T-helper 2 cell treated with Interferon-gamma antibody and Interleukin-4, amounts not matched to agents 100 ng/mL and 5 ng/mL, for 36 hours (primary cell): Measurements from ENCODE around the gene NIPA2. TPM values are rescaled to one million over a fixed set of nuclear protein-coding genes. Genes with fewer than 3 reads are reported as not detected.

Experiments
- intact Hi-C: fragments of 100-400 bp; cut with micrococcal nuclease; formaldehyde crosslinking; loops from one replicate; pipeline ENCODE4 v1.15.1; 2023
- total RNA-seq: library from RNA; stranded (reverse); gene quantifications from 2 replicates; pipeline ENCODE4 v1.2.3, GENCODE V29; 2022

The NIPA2 gene
- total RNA-seq, 1 donor from 2014 or later = 48.0 TPM

DNA sequence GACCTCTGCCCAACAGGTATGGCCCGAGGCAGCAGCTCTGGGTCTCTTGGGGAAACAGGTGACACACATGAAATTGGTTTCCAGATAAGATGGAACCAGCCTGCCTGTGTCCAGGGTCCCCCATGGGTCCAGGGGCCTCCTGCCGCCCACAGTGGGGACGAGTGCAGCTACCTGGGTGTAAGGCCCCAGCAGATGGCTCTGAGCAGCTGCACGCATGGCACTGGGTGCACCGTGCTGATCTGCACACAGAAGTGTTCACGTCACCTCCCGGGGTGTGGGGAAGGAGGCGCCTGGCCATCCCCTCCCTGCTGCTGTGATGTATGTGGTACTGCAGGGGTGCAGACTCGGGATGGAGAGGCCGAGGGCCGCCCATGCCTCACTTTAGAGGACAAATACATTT is 63.6 kb downstream of the NIPA2 start:
- intact Hi-C loops = no loop called here

DNA sequence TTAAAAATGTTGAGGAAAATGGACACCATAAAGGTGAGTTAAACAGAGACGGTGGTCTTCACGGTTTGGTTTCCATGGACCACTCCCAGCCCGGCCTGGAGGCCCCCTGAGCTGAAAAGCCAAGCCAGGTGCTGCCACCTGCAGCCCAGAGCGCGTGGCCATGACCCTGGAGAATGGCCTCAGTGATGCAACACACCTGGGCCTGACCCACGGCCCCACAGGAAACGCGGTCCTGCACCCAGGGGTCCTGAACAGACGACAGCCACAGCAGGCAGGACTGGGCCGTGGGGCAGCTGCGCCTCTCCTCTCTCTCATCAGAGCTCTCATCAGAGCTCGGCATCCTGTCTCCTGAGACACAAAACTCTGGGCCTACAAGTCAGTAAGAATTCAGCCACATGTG is 64.1 kb downstream of the NIPA2 start:
- intact Hi-C loops = no loop called here

DNA sequence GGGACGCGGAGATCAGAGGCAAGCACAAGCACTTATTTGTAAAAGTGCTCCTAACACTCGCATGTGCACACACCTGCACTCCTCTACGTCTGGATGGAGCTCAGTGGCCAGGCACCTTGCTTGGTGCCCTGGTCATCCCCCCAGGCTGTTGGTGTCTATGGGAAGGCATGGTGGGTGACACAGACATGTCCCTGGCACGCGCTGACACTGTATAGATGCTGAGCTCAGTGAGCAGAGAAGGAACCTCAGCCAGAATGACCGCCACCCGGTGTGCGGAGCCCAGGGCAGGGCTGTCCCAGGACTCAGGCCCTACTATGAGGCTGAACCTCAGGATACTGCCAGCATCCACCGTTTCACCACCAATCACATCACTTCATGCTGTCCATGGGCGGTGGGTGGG is 64.5 kb downstream of the NIPA2 start:
- intact Hi-C loops = no loop called here

DNA sequence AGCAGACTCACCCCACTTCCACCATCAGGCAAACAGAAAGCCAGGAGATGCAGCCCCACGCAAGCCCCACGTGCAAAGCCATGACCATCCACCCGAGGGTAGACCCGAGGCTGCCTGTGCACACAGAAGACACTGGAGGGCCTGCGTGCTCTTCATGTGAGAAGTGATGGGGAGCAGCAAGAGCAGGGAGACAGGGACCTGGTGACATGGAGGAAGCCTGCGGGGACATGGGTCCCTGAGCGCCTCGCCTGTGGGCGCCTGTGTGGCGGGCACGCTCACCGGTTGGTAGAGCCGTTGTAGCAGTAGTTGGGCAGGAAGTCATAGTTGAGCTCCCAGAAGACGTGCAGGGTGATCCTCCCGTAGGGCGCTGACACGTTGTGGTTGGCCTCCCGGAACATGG is 65.0 kb downstream of the NIPA2 start:
- intact Hi-C loops = no loop called here

DNA sequence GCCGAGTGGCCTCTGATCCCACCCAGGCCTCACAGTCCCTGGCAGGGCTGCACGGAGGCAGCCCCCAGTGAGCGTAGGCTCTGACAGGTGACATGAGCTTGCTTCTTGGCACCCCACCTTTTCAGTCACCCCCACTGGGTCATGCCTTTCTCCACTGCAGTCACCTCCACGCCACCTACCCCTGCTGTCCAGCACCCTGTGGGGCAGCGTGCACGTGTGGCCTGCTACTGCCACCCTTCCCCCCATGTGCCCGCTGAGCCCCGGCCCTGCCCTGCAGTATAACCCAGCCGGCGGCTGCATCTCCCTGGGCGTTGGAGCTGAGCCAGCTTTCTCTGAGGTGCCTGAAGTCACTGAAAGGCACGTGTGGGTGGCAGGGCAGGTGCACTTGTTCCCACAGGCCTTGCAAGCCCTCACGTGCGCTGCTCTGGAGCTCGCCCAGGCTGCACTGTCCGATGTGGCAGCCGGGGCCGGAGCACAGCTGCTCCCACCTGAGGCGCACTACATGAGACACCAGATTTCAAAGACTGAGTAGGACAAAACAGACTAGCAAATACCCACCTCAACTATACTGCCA is 65.6 kb downstream of the NIPA2 start:
- intact Hi-C loops = no loop called here

DNA sequence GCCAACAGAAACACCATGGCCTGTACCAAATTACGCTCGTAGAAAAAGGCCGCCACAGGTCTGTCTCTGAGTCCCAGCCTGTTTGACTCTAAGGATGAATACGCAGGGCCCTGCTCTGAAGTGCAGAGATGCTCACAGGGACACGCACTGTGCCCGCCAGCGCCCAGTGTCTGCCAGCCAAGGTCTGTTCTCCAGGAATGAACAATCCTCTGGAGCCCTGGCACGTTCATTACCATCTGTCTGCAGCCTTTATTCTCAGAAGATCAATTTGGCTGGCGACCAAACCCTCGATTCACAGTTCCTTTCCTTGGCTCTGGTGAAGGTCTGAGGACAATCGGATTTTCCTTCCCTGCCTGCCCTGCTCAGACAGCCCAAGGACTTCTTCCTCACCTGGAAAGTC is 66.3 kb downstream of the NIPA2 start:
- intact Hi-C loops = no loop called here

DNA sequence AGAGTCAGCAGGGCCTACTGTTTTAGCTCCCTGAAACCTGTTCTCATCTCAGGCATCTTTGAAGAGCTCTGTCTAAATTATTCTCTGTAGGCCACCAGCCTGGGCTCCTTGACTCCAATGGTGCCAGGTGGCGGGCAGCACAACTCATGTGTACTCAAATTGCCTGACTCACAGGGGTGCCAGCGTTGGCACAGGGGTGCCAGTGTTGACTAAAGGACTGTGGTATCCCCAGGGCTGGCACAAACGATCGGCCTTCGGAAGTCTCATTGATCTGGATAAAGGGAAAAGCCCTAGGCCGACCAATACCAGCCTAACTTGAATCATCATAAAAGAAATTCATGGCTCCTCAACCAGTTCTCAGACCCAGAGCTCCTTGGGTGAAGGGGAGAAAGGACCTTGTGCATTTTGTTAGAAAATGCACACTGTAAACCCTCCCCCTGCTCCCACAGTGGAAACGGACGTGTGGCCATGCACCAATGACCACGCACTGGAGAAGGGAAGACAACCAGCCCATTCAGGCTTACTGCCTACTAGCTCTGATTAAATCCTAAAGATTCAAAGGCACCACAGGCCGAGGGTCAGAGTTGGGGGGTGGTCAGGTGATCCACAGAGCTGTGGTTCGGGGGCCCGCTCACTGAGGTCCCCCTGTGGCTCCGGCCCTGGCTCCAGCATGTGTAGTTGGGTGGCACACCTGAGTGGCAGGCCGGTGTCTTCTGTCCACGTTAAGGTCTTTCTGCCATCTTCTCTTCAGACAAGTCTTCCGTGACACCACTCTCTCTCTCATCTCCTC is 68.9 kb downstream of the NIPA2 start:
- intact Hi-C loops = no loop called here

DNA sequence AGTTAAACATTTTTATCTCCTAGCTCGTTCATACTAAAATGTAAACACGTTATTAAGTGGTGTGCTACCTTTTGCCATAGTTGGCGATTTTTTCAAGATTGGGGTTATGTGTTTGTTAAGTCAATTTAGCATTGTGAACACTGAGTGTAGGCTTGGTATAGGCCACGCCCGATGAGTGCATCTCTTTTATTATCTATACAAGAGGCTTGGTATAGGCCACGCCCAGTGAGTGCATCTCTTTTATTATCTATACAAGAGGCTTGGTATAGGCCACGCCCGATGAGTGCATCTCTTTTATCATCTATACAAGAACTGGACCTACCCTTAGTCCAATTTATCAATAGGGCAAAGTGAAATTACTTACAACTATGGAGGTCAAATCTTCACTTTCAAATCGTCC is 70.4 kb downstream of the NIPA2 start:
- intact Hi-C loops = no loop called here

DNA sequence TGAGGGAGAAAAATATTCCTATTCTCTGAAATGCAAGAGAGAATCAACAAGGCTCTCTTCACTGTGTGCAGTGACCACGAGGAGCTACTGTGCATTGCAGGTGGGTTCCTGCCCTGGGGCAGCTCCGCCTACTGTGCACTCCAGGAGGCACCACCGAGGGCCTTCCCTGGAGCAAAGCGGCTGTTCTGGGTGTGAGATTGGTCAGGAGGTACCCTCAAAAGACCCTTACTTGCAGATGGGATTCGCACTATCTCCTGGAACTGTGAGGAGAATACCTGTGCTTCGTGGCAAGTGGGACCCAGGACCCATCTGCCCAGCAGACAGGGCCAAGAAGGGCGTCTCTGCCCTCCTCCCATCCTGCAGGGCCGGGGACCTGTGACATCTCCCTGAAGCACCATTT is 72.8 kb downstream of the NIPA2 start:
- intact Hi-C loops = no loop called here

DNA sequence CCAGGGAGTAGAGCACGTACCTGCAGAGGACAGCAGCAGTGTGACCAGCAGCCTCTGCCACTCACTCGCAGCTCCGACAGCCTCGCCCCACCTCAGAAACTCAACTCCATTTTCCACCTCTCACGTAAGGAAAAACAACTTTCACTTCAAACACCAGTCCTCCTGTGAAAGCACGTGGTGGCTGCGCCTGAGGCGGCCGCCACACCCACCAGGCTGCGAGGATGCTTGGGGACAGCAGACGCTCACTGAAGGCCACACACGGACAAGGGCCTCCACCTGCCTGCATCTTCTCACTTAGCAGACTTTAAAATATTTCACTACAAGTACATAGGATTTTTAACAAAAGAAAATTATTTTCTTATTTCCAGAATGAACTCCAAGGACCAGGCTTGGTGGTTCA is 73.8 kb downstream of the NIPA2 start:
- intact Hi-C loops = no loop called here

DNA sequence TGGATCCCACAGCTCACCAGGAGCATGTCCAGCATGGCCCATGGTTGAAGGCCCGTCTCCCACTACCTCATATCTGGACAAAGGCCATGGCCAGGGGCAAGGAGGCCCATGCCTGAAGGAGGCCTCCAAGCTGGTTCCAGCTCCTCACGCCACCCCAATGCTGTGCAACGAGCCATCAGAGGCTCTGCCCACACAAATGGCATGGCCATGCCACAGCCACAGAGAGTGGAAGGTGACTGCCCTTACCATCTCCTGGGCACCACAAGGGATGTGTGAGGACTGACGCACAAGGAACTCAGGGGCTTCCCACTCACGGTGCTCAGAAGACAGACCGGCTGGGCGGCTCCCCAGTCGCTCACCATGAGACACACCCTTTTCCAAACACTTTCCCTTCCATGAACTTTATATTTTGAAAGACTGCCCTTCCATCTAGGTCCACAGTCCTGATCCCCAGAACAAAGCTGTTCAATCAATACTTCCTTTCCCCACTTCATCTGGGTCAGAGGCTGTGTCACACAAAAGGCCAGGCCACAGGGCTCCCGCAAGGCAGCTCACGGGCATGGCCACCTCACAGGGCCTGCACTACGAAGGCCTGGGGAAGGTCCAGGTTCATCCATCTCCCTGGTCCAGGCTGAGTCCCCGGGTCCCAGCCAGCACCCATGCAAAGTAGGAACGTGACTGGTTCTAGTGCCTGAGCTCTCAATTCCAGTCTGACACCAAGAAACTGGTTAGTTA is 75.3 kb downstream of the NIPA2 start:
- intact Hi-C loops = no loop called here

DNA sequence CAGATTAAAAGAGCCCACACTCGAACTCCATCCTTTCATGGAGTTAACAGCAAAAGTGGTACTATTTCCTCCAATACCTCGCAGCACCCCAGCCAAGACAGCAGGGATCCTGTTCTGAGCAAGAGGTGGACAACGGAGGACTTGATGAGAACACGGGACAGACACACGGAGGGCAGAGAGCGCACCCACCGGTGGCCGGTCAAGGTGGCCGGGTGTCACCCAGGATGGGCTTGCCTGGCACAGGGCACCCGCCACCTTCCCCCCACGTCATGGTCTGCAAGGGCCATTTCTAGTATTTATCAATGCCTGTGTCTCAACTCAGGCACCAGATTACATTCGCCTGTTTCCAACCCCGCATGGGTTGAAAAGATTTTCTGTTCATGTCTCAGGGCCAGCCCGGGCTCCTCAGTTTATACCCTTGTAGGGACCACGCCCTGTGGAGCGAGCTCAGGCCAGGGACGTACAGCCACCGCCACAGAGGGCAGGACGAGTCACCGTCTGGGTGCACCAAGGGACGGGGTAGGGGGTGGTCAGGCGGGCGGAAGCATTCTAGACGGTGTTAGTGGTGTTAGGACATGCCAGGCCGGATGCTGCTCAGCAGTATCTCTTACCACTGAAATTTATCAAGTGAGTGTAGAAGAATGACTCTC is 77.5 kb downstream of the NIPA2 start:
- intact Hi-C loops = no loop called here

DNA sequence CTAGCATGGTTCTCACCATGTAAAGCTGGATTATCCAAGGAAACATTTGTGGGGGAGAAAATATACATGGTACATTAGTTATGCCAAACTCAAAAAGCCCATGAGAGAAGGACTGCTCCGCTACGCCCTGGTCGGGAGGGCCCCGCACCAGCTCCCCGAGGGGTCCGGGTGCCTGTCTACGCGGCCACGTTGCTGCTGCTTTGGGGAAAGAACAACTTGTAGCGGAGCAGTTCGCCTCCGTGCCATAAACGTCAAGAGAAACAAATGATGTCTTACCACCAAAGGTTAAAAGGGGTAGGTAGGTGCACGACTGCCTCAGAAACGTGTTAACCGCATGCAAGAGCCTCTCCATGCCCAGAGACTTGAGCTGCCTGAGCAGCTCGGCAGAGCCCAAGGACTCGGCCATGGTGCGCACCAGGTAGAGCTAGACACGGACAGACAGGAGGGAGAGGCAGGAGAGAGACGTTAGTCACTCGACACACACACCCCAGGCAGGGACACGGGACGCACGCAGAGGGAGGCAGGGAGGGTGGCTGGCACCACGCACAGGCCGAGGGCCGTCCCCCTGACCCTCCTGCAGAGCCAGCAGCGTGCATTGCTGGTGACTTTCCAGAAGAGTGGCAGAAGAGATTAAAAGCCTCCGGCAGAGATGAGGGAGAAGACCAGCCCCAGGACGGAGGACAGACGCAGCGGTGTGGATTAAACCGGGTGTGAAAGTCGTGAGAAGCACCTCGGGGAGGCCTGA is 78.3 kb downstream of the NIPA2 start:
- intact Hi-C loops = no loop called here

DNA sequence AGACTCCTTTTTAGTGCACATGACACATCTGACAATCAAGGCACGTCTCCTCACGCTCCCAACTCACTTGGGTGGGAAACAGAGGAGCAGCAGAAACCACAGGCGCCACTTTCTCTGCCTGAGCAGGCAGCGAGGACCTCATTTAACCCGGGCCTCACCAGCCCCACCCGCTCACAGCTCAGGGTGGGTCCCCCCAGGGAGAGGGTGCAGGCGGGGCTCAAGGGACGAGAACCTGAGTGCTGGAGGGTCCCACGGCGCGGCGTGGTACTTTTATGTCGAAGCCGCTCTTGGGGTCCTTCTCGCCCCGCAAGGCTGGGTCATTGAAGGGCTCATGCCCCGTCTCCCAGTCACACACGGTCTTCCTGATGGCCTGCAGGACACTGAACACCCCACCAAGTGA is 79.1 kb downstream of the NIPA2 start:
- intact Hi-C loops = no loop called here

Other genes starting within 250 kb of the NIPA2 start
- gene NIPA1, start 52.0 kb upstream of the NIPA2 start, total RNA-seq = 18.5 TPM in 2 replicates
- gene CYFIP1, start 141.7 kb downstream of the NIPA2 start, total RNA-seq = 14.3 and 14.5 TPM in 2 replicates
- 22.8 and 23.4 TPM in 2 replicates for gene TUBGCP5, start 200.9 kb downstream of the NIPA2 start, total RNA-seq